Epithelial cell of proximal tubule (primary cell): ENCODE data around the gene ATP6AP1. TPM values are rescaled to one million over a fixed set of nuclear protein-coding genes. Genes with fewer than 3 reads are reported as not detected.
A peak's percentile ranks its signal among the peaks of the same experiment; 100 is the strongest.

Experiments
- DNase-seq: peaks from one replicate; pipeline ENCODE4 v3.0.0-alpha.2; 2011; ENCODE audit warnings: low read depth
- H3K4me3 ChIP-seq: 2 replicates; pipeline ENCODE4 v1.5.1; 2011; ENCODE audit warnings: low read depth, mild to moderate bottlenecking, low read length
- total RNA-seq: library from RNA; depleted of rRNA; stranded (reverse); fragments of >200 nt; gene quantifications from 2 replicates; pipeline ENCODE4 v1.2.3, GENCODE V29; 2015
- TF ChIP-seq, protein P1 (sequence below): conservative IDR thresholded peaks from 2 replicates; pipeline ENCODE4 v1.5.1; 2012; ENCODE audit warnings: low read depth, mild to moderate bottlenecking, low read length

ATP6AP1 gene
- total RNA-seq, 1 donor from 2014 or later, result 55.1 TPM

DNA sequence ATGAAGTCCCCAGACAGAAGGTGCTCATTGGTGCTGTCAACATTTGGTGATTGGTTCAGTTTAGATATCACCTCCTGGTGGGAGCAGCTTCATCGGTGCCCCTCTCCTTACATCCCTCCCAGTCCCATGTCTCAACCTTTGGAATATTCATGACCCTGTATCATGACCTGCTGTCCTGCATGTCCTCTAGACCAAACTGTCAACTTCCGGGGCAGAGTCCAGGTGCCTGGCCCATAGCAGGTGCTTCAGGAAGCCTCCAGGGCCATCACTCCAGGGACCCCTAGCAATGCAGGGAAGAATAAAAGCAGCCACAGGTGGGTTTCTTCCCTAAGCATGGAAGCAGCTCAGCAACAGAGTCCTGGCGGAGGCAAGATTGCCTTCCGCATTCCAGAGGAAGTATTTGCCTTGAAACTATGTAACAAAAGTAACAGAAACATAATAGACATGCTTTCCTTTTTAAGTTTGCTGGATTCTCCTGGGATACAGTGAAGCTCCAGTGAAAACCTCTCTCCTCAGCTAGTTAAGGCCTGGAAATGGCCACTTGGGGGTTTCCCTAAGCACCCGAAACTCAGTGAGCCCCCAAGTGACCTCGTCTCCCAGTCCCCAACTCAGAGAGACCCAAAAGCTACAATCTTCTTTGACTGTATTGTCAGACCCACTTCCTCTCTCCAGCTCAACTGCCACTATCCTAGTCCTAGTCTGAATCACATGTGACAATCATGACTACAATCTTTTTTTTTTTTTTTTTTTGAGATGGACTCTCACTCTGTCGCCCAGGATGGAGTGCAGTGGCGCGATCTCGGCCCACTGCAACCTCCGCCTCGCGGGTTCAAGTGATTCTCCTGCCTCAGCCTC is 1.3 kb upstream of the ATP6AP1 start:
- TF ChIP-seq, protein P1, sequence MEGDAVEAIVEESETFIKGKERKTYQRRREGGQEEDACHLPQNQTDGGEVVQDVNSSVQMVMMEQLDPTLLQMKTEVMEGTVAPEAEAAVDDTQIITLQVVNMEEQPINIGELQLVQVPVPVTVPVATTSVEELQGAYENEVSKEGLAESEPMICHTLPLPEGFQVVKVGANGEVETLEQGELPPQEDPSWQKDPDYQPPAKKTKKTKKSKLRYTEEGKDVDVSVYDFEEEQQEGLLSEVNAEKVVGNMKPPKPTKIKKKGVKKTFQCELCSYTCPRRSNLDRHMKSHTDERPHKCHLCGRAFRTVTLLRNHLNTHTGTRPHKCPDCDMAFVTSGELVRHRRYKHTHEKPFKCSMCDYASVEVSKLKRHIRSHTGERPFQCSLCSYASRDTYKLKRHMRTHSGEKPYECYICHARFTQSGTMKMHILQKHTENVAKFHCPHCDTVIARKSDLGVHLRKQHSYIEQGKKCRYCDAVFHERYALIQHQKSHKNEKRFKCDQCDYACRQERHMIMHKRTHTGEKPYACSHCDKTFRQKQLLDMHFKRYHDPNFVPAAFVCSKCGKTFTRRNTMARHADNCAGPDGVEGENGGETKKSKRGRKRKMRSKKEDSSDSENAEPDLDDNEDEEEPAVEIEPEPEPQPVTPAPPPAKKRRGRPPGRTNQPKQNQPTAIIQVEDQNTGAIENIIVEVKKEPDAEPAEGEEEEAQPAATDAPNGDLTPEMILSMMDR, result no peak

GRCh38 chrX:154429711-154430110 is 1.2 kb downstream of the ATP6AP1 start:
- TF ChIP-seq, protein P1, result no peak
- no peak for DNase-seq
- peak overlapping the region; percentile 71 for H3K4me3 ChIP-seq

More for the DNA sequence above, 1.3 kb upstream of the ATP6AP1 start:
- no peak overlapping the region for H3K4me3 ChIP-seq
- DNase-seq, result no peak

DNA sequence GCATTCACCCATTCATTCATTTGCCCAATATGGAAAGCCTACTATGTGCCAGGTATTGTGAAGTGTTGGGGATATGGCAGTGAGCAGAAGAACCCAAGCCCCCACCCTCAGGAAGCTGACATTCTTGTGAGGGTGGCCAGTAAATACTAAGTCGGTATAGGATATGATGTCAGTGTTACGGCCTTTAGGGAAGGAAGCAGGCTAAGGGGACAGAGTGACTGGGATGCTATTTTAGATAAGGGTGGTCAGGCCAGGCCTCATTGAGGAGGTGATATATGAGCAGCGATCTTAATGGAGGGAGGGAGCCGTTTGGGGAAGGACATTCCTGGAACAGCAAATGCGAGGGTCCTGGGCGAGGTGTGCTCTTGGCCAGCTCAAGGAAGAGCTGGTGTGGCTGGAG is 2.0 kb downstream of the ATP6AP1 start:
- H3K4me3 ChIP-seq, result no peak overlapping the region
- TF ChIP-seq, protein P1, result no peak
- no peak for DNase-seq

GRCh38 chrX:154430916-154431315 is 2.4 kb downstream of the ATP6AP1 start:
- TF ChIP-seq, protein P1, result no peak
- no peak for DNase-seq
- H3K4me3 ChIP-seq, result no peak overlapping the region

GRCh38 chrX:154431341-154431740 is 2.9 kb downstream of the ATP6AP1 start:
- TF ChIP-seq, protein P1, result no peak
- no peak overlapping the region for H3K4me3 ChIP-seq

DNA sequence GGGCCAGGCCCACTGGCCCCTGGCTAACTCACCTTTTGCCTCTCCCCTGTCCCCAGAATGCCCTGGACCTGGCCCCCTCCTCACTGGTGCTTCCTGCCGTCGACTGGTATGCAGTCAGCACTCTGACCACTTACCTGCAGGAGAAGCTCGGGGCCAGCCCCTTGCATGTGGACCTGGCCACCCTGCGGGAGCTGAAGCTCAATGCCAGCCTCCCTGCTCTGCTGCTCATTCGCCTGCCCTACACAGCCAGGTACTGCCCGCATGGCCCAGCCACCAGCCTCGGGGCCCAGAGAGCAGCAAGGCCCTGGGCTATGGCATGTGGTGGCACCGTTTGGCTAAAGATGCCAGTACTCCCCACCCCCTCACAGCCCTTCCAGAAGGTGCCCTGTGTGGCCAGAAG is 3.7 kb downstream of the ATP6AP1 start:
- TF ChIP-seq, protein P1, result no peak
- DNase-seq, result no peak
- no peak overlapping the region for H3K4me3 ChIP-seq

More at GRCh38 chrX:154431341-154431740, 2.9 kb downstream of the ATP6AP1 start:
- DNase-seq, result no peak

DNA sequence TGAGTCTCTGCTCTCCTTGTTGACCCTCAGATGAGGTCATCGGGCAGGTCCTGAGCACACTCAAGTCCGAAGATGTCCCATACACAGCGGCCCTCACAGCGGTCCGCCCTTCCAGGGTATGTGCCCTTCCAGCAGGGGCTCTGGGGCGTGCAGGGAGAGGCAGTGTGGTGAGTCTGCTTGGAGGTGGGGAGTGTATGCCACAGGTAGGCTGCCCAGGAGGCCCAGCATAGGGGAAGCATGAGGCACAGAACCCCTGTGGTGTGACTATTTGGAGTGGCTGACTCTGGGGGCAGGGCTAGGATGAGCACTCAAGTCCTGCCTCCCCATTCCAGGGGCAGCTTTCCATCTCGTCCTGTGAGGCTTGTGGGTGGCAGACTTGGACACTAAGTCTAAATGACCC is 5.1 kb downstream of the ATP6AP1 start:
- TF ChIP-seq, protein P1, result no peak
- DNase-seq, result no peak
- no peak overlapping the region for H3K4me3 ChIP-seq
